HepG2 (cell line): ENCODE data around the gene TPP2. TPM values are rescaled to one million over a fixed set of nuclear protein-coding genes. Genes with fewer than 3 reads are reported as not detected.

Experiments
- ARNT2 ChIP-seq: sonication (generic); formaldehyde crosslinking; IDR thresholded peaks from 2 replicates; pipeline ENCODE4 v1.8.0; 2022; ENCODE audit warnings: mild to moderate bottlenecking, low read depth, missing genetic modification reagents, moderate library complexity
- ATF1 ChIP-seq: IDR thresholded peaks from 2 replicates; pipeline ENCODE4 v1.6.1; 2016; ENCODE audit warnings: mild to moderate bottlenecking, control low read depth
- HMGXB4 ChIP-seq, 2 experiments: sonication (generic) in 1 of 2; formaldehyde crosslinking in 1 of 2; IDR thresholded peaks; 2 replicates each; pipeline versions ENCODE4 v1.4.0 to v1.6.1; 2018 to 2020; ENCODE audit warnings: missing genetic modification reagents in 2 of 2, borderline replicate concordance in 1 of 2, low read depth in 1 of 2, mild to moderate bottlenecking in 1 of 2, missing biosample characterization in 1 of 2
- HOXA3 ChIP-seq: sonication (generic); formaldehyde crosslinking; IDR thresholded peaks from 2 replicates; pipeline ENCODE4 v1.5.0; 2020; ENCODE audit warnings: missing genetic modification reagents
- NR2F2 ChIP-seq: IDR thresholded peaks from 2 replicates; pipeline ENCODE4 v1.6.1; 2012; ENCODE audit warnings: low read depth, inconsistent platforms, borderline replicate concordance
- TEF ChIP-seq: sonication (generic); formaldehyde crosslinking; IDR thresholded peaks from 2 replicates; pipeline ENCODE4 v1.5.0; 2020; ENCODE audit warnings: missing genetic modification reagents
- ZNF503 ChIP-seq: sonication (generic); formaldehyde crosslinking; IDR thresholded peaks from 2 replicates; pipeline ENCODE4 v1.4.0; 2020; ENCODE audit warnings: missing genetic modification reagents
- ZNF572 ChIP-seq: sonication (generic); formaldehyde crosslinking; IDR thresholded peaks from 2 replicates; pipeline ENCODE4 v1.5.1; 2020; ENCODE audit warnings: mild to moderate bottlenecking, missing genetic modification reagents
- ZSCAN20 ChIP-seq: sonication (generic); formaldehyde crosslinking; IDR thresholded peaks from 2 replicates; pipeline ENCODE4 v1.4.0; 2020; ENCODE audit warnings: missing genetic modification reagents, mild to moderate bottlenecking, borderline replicate concordance
- polyA plus RNA-seq, 8 experiments: library from polyadenylated mRNA; depleted of rRNA in 3 of 8; stranded (reverse) in 7 of 8; unstranded in 1 of 8; fragments of >200 nt; fragmentation: Illumina TruSeq in 4 of 8; extraction: Trizol in 4 of 8; gene quantifications; 2 replicates each; pipeline versions ENCODE4 v1.2.1 to v1.2.3, GENCODE V29; 2011 to 2016; ENCODE audit warnings: low read depth in 4 of 8, missing spikeins in 1 of 8, mixed read lengths in 1 of 8; ENCODE audit not compliant: insufficient read depth in 1 of 8
- total RNA-seq, 5 experiments: library from RNA; depleted of rRNA; stranded (reverse); fragments of >200 nt; fragmentation: Illumina TruSeq; extraction: Trizol; gene quantifications; 2 replicates each; pipeline ENCODE4 v1.2.3, GENCODE V29; 2016; ENCODE audit warnings: low read depth in 1 of 5
- TF ChIP-seq, protein P1 (sequence below): sonication (generic); formaldehyde crosslinking; IDR thresholded peaks from 2 replicates; pipeline ENCODE4 v1.8.0; 2022; ENCODE audit warnings: missing genetic modification reagents, mild to moderate bottlenecking, borderline replicate concordance
- TF ChIP-seq, protein P2 (sequence below): sonication (generic); formaldehyde crosslinking; IDR thresholded peaks from 2 replicates; pipeline ENCODE4 v1.4.0; 2020; ENCODE audit warnings: mild to moderate bottlenecking, missing genetic modification reagents
- TF ChIP-seq, protein P3 (sequence below): sonication (generic); formaldehyde crosslinking; IDR thresholded peaks from 2 replicates; pipeline ENCODE4 v1.4.0; 2020; ENCODE audit warnings: mild to moderate bottlenecking, missing genetic modification reagents
- TF ChIP-seq, protein P4 (sequence below): sonication (generic); formaldehyde crosslinking; IDR thresholded peaks from 2 replicates; pipeline ENCODE4 v1.5.1; 2020; ENCODE audit warnings: mild to moderate bottlenecking, moderate library complexity, missing genetic modification reagents
- TF ChIP-seq, protein P5 (sequence below): IDR thresholded peaks from 2 replicates; pipeline ENCODE4 v1.6.1; 2016

Gene TPP2
- total and polyA plus RNA-seq, 2 of the 13 experiments (the other 11 are each of a cell fraction or from before 2014, with no cell fraction given) = 16.4 to 52.1 TPM

GRCh38 chr13:102597029-102597961 lies 509 bp downstream of the TPP2 start (continued):
- TF ChIP-seq ZNF503 (CRISPR knock-in tag) (peak; percentile 17; the same call in 1 of the 2 replicates), HMGXB4 (CRISPR knock-in tag; IDR thresholded peaks at IDR 0.05; ENCODE audit: borderline replicate concordance in 1 of 2, low read depth in 1 of 2) (0 out of 4 replicates have a peak, but pooled peaks of 1 of the 2 experiments have one; percentile 19), ZSCAN20 (CRISPR knock-in tag) (0 out of 2 replicates have a peak, but pooled peaks have one; percentile 31), ATF1 (0 out of 2 replicates have a peak, but pooled peaks have one; percentile 16), HOXA3 (CRISPR knock-in tag) (no peak), NR2F2 (no peak), ARNT2 (peak; percentile 46; the same call in 1 of the 2 replicates), TEF (CRISPR knock-in tag) (no peak), ZNF572 (CRISPR knock-in tag) (0 out of 2 replicates have a peak, but pooled peaks have one; percentile 32)
- TF ChIP-seq, protein P1, sequence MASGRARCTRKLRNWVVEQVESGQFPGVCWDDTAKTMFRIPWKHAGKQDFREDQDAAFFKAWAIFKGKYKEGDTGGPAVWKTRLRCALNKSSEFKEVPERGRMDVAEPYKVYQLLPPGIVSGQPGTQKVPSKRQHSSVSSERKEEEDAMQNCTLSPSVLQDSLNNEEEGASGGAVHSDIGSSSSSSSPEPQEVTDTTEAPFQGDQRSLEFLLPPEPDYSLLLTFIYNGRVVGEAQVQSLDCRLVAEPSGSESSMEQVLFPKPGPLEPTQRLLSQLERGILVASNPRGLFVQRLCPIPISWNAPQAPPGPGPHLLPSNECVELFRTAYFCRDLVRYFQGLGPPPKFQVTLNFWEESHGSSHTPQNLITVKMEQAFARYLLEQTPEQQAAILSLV (CRISPR knock-in tag) = no peak
- TF ChIP-seq, protein P2, sequence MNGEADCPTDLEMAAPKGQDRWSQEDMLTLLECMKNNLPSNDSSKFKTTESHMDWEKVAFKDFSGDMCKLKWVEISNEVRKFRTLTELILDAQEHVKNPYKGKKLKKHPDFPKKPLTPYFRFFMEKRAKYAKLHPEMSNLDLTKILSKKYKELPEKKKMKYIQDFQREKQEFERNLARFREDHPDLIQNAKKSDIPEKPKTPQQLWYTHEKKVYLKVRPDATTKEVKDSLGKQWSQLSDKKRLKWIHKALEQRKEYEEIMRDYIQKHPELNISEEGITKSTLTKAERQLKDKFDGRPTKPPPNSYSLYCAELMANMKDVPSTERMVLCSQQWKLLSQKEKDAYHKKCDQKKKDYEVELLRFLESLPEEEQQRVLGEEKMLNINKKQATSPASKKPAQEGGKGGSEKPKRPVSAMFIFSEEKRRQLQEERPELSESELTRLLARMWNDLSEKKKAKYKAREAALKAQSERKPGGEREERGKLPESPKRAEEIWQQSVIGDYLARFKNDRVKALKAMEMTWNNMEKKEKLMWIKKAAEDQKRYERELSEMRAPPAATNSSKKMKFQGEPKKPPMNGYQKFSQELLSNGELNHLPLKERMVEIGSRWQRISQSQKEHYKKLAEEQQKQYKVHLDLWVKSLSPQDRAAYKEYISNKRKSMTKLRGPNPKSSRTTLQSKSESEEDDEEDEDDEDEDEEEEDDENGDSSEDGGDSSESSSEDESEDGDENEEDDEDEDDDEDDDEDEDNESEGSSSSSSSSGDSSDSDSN (CRISPR knock-in tag) = peak; percentile 7; the same call in 1 of the 2 replicates
- TF ChIP-seq, protein P3, sequence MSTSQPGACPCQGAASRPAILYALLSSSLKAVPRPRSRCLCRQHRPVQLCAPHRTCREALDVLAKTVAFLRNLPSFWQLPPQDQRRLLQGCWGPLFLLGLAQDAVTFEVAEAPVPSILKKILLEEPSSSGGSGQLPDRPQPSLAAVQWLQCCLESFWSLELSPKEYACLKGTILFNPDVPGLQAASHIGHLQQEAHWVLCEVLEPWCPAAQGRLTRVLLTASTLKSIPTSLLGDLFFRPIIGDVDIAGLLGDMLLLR (CRISPR knock-in tag) = no peak
- TF ChIP-seq, protein P4, sequence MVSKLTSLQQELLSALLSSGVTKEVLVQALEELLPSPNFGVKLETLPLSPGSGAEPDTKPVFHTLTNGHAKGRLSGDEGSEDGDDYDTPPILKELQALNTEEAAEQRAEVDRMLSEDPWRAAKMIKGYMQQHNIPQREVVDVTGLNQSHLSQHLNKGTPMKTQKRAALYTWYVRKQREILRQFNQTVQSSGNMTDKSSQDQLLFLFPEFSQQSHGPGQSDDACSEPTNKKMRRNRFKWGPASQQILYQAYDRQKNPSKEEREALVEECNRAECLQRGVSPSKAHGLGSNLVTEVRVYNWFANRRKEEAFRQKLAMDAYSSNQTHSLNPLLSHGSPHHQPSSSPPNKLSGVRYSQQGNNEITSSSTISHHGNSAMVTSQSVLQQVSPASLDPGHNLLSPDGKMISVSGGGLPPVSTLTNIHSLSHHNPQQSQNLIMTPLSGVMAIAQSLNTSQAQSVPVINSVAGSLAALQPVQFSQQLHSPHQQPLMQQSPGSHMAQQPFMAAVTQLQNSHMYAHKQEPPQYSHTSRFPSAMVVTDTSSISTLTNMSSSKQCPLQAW (CRISPR knock-in tag) = 0 out of 2 replicates have a peak, but pooled peaks have one; percentile 52
- TF ChIP-seq, protein P5, sequence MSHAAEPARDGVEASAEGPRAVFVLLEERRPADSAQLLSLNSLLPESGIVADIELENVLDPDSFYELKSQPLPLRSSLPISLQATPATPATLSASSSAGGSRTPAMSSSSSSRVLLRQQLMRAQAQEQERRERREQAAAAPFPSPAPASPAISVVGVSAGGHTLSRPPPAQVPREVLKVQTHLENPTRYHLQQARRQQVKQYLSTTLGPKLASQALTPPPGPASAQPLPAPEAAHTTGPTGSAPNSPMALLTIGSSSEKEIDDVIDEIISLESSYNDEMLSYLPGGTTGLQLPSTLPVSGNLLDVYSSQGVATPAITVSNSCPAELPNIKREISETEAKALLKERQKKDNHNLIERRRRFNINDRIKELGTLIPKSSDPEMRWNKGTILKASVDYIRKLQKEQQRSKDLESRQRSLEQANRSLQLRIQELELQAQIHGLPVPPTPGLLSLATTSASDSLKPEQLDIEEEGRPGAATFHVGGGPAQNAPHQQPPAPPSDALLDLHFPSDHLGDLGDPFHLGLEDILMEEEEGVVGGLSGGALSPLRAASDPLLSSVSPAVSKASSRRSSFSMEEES (CRISPR knock-in tag) = no peak
